Measurements from ENCODE around the gene AGO1. TPM values are rescaled to one million over a fixed set of nuclear protein-coding genes. Genes with fewer than 3 reads are reported as not detected.

The AGO1 gene
- polyA plus RNA-seq, 3 donors, result 17.1 to 19.1 (median 17.4) TPM

- no peak for DNase-seq (ENCODE audit: low read depth in 3 of 3, low spot score in 2 of 3)
These were observed 19.7 kb downstream of the AGO1 start for GRCh38 chr1:35902671-35903070.

- no peak for DNase-seq (ENCODE audit: low read depth in 3 of 3, low spot score in 2 of 3)
These were observed 31.7 kb downstream of the AGO1 start for GRCh38 chr1:35914717-35915116.

- DNase-seq (ENCODE audit: low read depth in 3 of 3, low spot score in 2 of 3), result no peak
These were observed 32.7 kb downstream of the AGO1 start for GRCh38 chr1:35915693-35916092.

- DNase-seq (ENCODE audit: low read depth in 3 of 3, low spot score in 2 of 3), result no peak
These were observed 40.8 kb downstream of the AGO1 start for GRCh38 chr1:35923791-35924221.

GRCh38 chr1:35924838-35925237 lies 41.8 kb downstream of the AGO1 start:
- DNase-seq (ENCODE audit: low read depth in 3 of 3, low spot score in 2 of 3), result no peak

GRCh38 chr1:35925741-35926140 lies 42.7 kb downstream of the AGO1 start:
- DNase-seq (ENCODE audit: low read depth in 3 of 3, low spot score in 2 of 3), result no peak

GRCh38 chr1:35927472-35927871 lies 44.5 kb downstream of the AGO1 start:
- DNase-seq (ENCODE audit: low read depth in 3 of 3, low spot score in 2 of 3), result no peak

- peak; percentile 26 to 38 (median 36) for DNase-seq (ENCODE audit: low read depth in 3 of 3, low spot score in 2 of 3)
These were observed 47.0 kb downstream of the AGO1 start for GRCh38 chr1:35929730-35930592.

- peak; percentile 52 to 70 (median 52) for DNase-seq (ENCODE audit: low read depth in 3 of 3, low spot score in 2 of 3)
These were observed 47.8 kb downstream of the AGO1 start, which contains the start of gene AGO3 for GRCh38 chr1:35930593-35931445. TSS of gene AGO3 (plus strand) at chr1:35931105. CDS start at chr1:35931427, 322 bp downstream.

GRCh38 chr1:35931446-35932157 lies 48.6 kb downstream of the AGO1 start:
- peak in 2 of 3 donors; percentile 15 to 24 for DNase-seq (ENCODE audit: low read depth in 3 of 3, low spot score in 2 of 3)

GRCh38 chr1:35932158-35932636 lies 49.2 kb downstream of the AGO1 start:
- no peak for DNase-seq (ENCODE audit: low read depth in 3 of 3, low spot score in 2 of 3)

- no peak for DNase-seq (ENCODE audit: low read depth in 3 of 3, low spot score in 2 of 3)
These were observed 49.9 kb downstream of the AGO1 start for GRCh38 chr1:35932941-35933340.

GRCh38 chr1:35935442-35936388 lies 52.7 kb downstream of the AGO1 start:
- DNase-seq (ENCODE audit: low read depth in 3 of 3, low spot score in 2 of 3), result peak; percentile 31 to 38 (median 37)

- no peak for DNase-seq (ENCODE audit: low read depth in 3 of 3, low spot score in 2 of 3)
These were observed 53.8 kb downstream of the AGO1 start for GRCh38 chr1:35936838-35937237.

- no peak for DNase-seq (ENCODE audit: low read depth in 3 of 3, low spot score in 2 of 3)
These were observed 56.5 kb downstream of the AGO1 start for GRCh38 chr1:35939484-35939883.

- DNase-seq (ENCODE audit: low read depth in 3 of 3, low spot score in 2 of 3), result no peak
These were observed 62.3 kb downstream of the AGO1 start for GRCh38 chr1:35945327-35945726.

- DNase-seq (ENCODE audit: low read depth in 3 of 3, low spot score in 2 of 3), result no peak
These were observed 64.5 kb downstream of the AGO1 start for GRCh38 chr1:35947547-35947946.

GRCh38 chr1:35958558-35958957 lies 75.5 kb downstream of the AGO1 start:
- DNase-seq (ENCODE audit: low read depth in 3 of 3, low spot score in 2 of 3), result no peak

GRCh38 chr1:35959304-35959703 lies 76.3 kb downstream of the AGO1 start:
- DNase-seq (ENCODE audit: low read depth in 3 of 3, low spot score in 2 of 3), result no peak

GRCh38 chr1:35962952-35963351 lies 79.9 kb downstream of the AGO1 start:
- DNase-seq (ENCODE audit: low read depth in 3 of 3, low spot score in 2 of 3), result no peak

Data from right renal cortex interstitium (tissue), 3 donors.